Keratinocyte (primary cell): ENCODE results near the gene DSG4. TPM values are rescaled to one million over a fixed set of nuclear protein-coding genes. Genes with fewer than 3 reads are reported as not detected.

ENCODE experiments used
- DNase-seq: peaks from one replicate; pipeline ENCODE4 v3.0.0-alpha.2; 2011; ENCODE audit warnings: low read depth, missing footprints, low spot score
- FAIRE-seq: peaks from 2 replicates; lab custom pipeline; 2011; peaks lifted over from hg19 to GRCh38; lab: Jason Lieb, UNC
- H2AFZ ChIP-seq: 2 replicates; pipeline ENCODE4 v1.6.0; 2012; ENCODE audit warnings: low read length, control low read depth, inconsistent platforms; ENCODE audit not compliant: control insufficient read depth
- H3K27ac ChIP-seq: 2 replicates; pipeline ENCODE4 v1.5.1; 2011; ENCODE audit warnings: low read length; ENCODE audit not compliant: control insufficient read depth, insufficient read depth
- H3K27me3 ChIP-seq: 3 replicates; pipeline ENCODE4 v1.6.0; 2011; ENCODE audit warnings: low read length; ENCODE audit not compliant: control insufficient read depth, insufficient read depth; ENCODE audit errors: extremely low read depth
- H3K36me3 ChIP-seq, 2 experiments: 2 replicates in 1 of 2; 3 replicates in 1 of 2; pipeline ENCODE4 v1.5.1; 2011; ENCODE audit warnings: low read length in 2 of 2, mild to moderate bottlenecking in 1 of 2; ENCODE audit not compliant: control insufficient read depth in 2 of 2, insufficient read depth in 2 of 2; ENCODE audit errors: extremely low read depth in 1 of 2
- H3K4me1 ChIP-seq: 3 replicates; pipeline ENCODE4 v1.5.1; 2011; ENCODE audit warnings: low read length; ENCODE audit not compliant: control insufficient read depth, insufficient read depth; ENCODE audit errors: extremely low read depth
- H3K4me2 ChIP-seq: 3 replicates; pipeline ENCODE4 v1.6.0; 2011; ENCODE audit warnings: low read depth, low read length; ENCODE audit not compliant: control insufficient read depth, insufficient read depth; ENCODE audit errors: extremely low read depth
- H3K4me3 ChIP-seq, 3 experiments: fragments of 200-600 bp in 1 of 3; sonication (generic) in 1 of 3; 2 replicates in 2 of 3; 3 replicates in 1 of 3; pipeline ENCODE4 v1.5.1; 2011 to 2016; ENCODE audit warnings: low read length in 3 of 3, mild to moderate bottlenecking in 3 of 3, control low read depth in 2 of 3, inconsistent platforms in 1 of 3, low read depth in 1 of 3, mixed read lengths in 1 of 3, mixed run types in 1 of 3, moderate library complexity in 1 of 3; ENCODE audit not compliant: control insufficient read depth in 2 of 3, insufficient read depth in 2 of 3; ENCODE audit errors: extremely low read depth in 1 of 3
- H3K79me2 ChIP-seq: 2 replicates; pipeline ENCODE4 v1.6.0; 2012; ENCODE audit warnings: low read length; ENCODE audit not compliant: control insufficient read depth, insufficient read depth
- H3K9ac ChIP-seq: 3 replicates; pipeline ENCODE4 v1.6.0; 2011; ENCODE audit warnings: low read length; ENCODE audit not compliant: control insufficient read depth, insufficient read depth; ENCODE audit errors: extremely low read depth
- H3K9me1 ChIP-seq: 3 replicates; pipeline ENCODE4 v1.6.0; 2011; ENCODE audit warnings: low read length; ENCODE audit not compliant: control insufficient read depth, insufficient read depth; ENCODE audit errors: extremely low read depth
- H3K9me3 ChIP-seq: 2 replicates; pipeline ENCODE4 v1.5.1; 2012; ENCODE audit warnings: low read depth, low read length; ENCODE audit not compliant: control insufficient read depth
- H4K20me1 ChIP-seq: 3 replicates; pipeline ENCODE4 v1.6.0; 2011; ENCODE audit warnings: low read length; ENCODE audit not compliant: control insufficient read depth, insufficient read depth; ENCODE audit errors: extremely low read depth
- CTCF ChIP-seq, 3 experiments: IDR thresholded peaks in 1 of 3; conservative IDR thresholded peaks in 1 of 3; optimal IDR thresholded peaks in 1 of 3; 2 replicates in 2 of 3; 3 replicates in 1 of 3; pipeline versions ENCODE3 to v1.5.1; 2011; ENCODE audit warnings: low read length in 3 of 3, mild to moderate bottlenecking in 3 of 3, moderate library complexity in 2 of 3, control low read depth in 1 of 3, inconsistent platforms in 1 of 3; ENCODE audit not compliant: insufficient read depth in 2 of 3; ENCODE audit errors: extremely low read depth in 1 of 3
- EZH2 ChIP-seq: IDR thresholded peaks from one replicate; pipeline ENCODE4 v1.6.1; 2012; ENCODE audit warnings: inconsistent platforms, mild to moderate bottlenecking, low read length, moderate library complexity
- dilution Hi-C: fragments of 300-500 bp; cut with MboI; formaldehyde crosslinking; loops from one replicate; pipeline ENCODE4 v1.7.0; 2020; ENCODE audit warnings: low sequenced_read_pairs; ENCODE audit not compliant: extremely low pct_ligation_motif_present
- polyA plus RNA-seq, 5 experiments: library from polyadenylated mRNA; depleted of rRNA in 3 of 5; stranded (reverse) in 3 of 5; stranded (forward) in 1 of 5; unstranded in 1 of 5; fragments of >200 nt; gene quantifications; 1 replicate in 1 of 5; 2 replicates in 3 of 5; 3 replicates in 1 of 5; pipeline versions ENCODE4 v1.2.1 to v1.2.3, GENCODE V29; 2011 to 2012; ENCODE audit warnings: missing spikeins in 2 of 5, low read depth in 1 of 5, low replicate concordance in 1 of 5

DSG4 gene
- polyA plus RNA-seq, 1 donor (not counting 4 experiments of a cell fraction or from before 2014, with no cell fraction given): 0.18 TPM

- H3K9me1 ChIP-seq: no peaks in the 10 kb centered on the region
- TF ChIP-seq EZH2: no peak
- no peaks in the 10 kb centered on the region for H3K36me3 ChIP-seq
- dilution Hi-C loops: no loop called here
- peak overlapping the region; percentile 69 for H3K4me2 ChIP-seq
- no peaks in the 10 kb centered on the region for H3K27me3 ChIP-seq
- H2AFZ ChIP-seq: peak overlapping the region; percentile 72
- no peaks in the 10 kb centered on the region for H4K20me1 ChIP-seq
- peak overlapping the region; percentile 4 for H3K9ac ChIP-seq
- H3K79me2 ChIP-seq: no peaks in the 10 kb centered on the region
- peak overlapping the region; percentile 84 for H3K27ac ChIP-seq
- DNase-seq (no peak), FAIRE-seq (peak; percentile 59)
- H3K4me1 ChIP-seq: peaks cover 21% of the 10 kb centered on the region
- H3K9me3 ChIP-seq: no peaks in the 10 kb centered on the region
- no peak overlapping the region for H3K4me3 ChIP-seq
These were observed 43.5 kb downstream of the DSG4 start for GRCh38 chr18:31420032-31420431.

- DNase-seq: no peak
- Histone ChIP-seq H3K9me3 (no peaks in the 10 kb centered on the region), H3K4me2 (no peak overlapping the region), H3K27me3 (no peaks in the 10 kb centered on the region), H2AFZ (no peak overlapping the region), H3K9ac (peak overlapping the region; percentile 4), H3K27ac (peak overlapping the region; percentile 84), H3K4me3 (no peak overlapping the region), H3K9me1 (no peaks in the 10 kb centered on the region), H4K20me1 (no peaks in the 10 kb centered on the region), H3K4me1 (peaks cover 24% of the 10 kb centered on the region), H3K36me3 (no peaks in the 10 kb centered on the region), H3K79me2 (no peaks in the 10 kb centered on the region)
- peak; percentile 71 for FAIRE-seq
- dilution Hi-C loops: no loop called here
- TF ChIP-seq CTCF (optimal IDR thresholded peaks at IDR 0.05 in 1 of 3, IDR thresholded peaks at IDR 0.05 in 1 of 3, conservative IDR thresholded peaks at IDR 0.05 in 1 of 3; ENCODE audit: extremely low read depth in 1 of 3, insufficient read depth in 2 of 3, low read length in 3 of 3) (no peak), EZH2 (no peak)
These were observed 43.9 kb downstream of the DSG4 start for GRCh38 chr18:31420524-31420923.

GRCh38 chr18:31424383-31424988, 47.9 kb downstream of the DSG4 start:
- DNase-seq (no peak), FAIRE-seq (peak; percentile 93)
- H3K27me3 ChIP-seq: no peaks in the 10 kb centered on the region
- H3K36me3 ChIP-seq: no peaks in the 10 kb centered on the region
- H3K4me2 ChIP-seq: no peak overlapping the region
- peak overlapping the region; percentile 15 for H2AFZ ChIP-seq
- dilution Hi-C loops: no loop called here
- H3K27ac ChIP-seq: peak overlapping the region; percentile 87
- no peaks in the 10 kb centered on the region for H3K9me3 ChIP-seq
- no peaks in the 10 kb centered on the region for H4K20me1 ChIP-seq
- H3K4me3 ChIP-seq: no peak overlapping the region
- no peak overlapping the region for H3K9ac ChIP-seq
- TF ChIP-seq CTCF (optimal IDR thresholded peaks at IDR 0.05 in 1 of 3, IDR thresholded peaks at IDR 0.05 in 1 of 3, conservative IDR thresholded peaks at IDR 0.05 in 1 of 3; ENCODE audit: extremely low read depth in 1 of 3, insufficient read depth in 2 of 3, low read length in 3 of 3) (peak; percentile 86 to 97 (median 92)), EZH2 (no peak)
- H3K4me1 ChIP-seq: peaks cover 57% of the 10 kb centered on the region
- H3K79me2 ChIP-seq: no peaks in the 10 kb centered on the region
- no peaks in the 10 kb centered on the region for H3K9me1 ChIP-seq
